GM21381 (cell line): ENCODE results near the gene DNAJC27.

Experiments used
- ATAC-seq: cut with Tn5 transposase; IDR thresholded peaks from one replicate; pipeline ENCODE4 v1.9.1; 2021; ENCODE audit warnings: mild to moderate bottlenecking, moderate library complexity; ENCODE audit not compliant: unreplicated experiment

The DNAJC27 gene

GRCh38 chr2:24909555-24910177, 62.1 kb downstream of the DNAJC27 start:
- no peak for ATAC-seq

DNA sequence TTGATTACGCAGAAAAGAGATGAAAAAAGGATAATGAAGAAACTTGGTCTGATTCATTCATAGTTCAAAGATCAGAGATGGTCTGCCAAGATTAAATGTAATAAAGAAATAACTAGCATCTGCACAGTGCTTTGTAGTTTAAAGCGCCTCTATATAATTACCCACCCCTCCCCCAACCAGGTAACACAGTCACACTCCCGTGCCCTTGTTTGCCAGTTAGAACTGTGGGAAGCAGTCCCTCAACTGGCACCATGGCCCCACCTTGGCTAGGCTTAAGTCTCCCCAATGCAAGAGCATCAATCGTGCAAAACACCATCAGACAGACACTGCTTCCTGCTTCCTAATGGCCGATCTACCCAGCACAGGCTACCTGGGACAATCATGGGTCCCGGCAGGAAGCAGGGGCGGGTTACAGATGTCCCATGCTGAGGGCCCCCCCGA, 63.3 kb downstream of the DNAJC27 start:
- no peak for ATAC-seq

GRCh38 chr2:24907116-24907515, 64.6 kb downstream of the DNAJC27 start:
- ATAC-seq, result no peak

- no peak for ATAC-seq
Observed at GRCh38 chr2:24906466-24906865, 65.3 kb downstream of the DNAJC27 start.

GRCh38 chr2:24903161-24904103, 68.3 kb downstream of the DNAJC27 start:
- no peak for ATAC-seq

DNA sequence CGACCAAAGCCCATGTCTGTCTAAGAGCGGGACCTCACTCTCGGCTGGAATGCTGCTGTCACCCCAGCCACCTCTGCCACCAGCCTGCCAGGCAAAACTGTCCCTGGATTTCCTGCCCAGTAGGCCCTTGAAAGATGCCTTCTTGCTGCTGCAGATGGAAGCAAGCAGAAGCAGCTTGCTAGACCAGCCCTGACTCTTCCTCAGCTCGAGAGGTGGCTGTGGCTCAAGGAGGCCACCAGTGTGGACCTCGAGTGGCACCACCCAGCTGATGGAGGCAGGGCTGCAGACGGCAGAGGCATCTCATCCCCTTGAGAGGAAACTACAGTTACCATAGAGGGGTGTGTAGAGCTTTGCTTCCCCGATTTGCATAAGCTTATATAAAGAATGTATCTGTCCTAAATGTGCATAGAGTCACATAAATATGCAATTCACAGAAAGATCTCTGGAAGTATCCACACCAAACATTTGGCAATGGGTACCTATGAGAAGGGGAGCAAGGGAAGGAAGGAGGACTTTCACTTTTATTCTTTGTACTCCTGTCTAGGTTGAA, 72.3 kb downstream of the DNAJC27 start:
- ATAC-seq, result no peak

DNA sequence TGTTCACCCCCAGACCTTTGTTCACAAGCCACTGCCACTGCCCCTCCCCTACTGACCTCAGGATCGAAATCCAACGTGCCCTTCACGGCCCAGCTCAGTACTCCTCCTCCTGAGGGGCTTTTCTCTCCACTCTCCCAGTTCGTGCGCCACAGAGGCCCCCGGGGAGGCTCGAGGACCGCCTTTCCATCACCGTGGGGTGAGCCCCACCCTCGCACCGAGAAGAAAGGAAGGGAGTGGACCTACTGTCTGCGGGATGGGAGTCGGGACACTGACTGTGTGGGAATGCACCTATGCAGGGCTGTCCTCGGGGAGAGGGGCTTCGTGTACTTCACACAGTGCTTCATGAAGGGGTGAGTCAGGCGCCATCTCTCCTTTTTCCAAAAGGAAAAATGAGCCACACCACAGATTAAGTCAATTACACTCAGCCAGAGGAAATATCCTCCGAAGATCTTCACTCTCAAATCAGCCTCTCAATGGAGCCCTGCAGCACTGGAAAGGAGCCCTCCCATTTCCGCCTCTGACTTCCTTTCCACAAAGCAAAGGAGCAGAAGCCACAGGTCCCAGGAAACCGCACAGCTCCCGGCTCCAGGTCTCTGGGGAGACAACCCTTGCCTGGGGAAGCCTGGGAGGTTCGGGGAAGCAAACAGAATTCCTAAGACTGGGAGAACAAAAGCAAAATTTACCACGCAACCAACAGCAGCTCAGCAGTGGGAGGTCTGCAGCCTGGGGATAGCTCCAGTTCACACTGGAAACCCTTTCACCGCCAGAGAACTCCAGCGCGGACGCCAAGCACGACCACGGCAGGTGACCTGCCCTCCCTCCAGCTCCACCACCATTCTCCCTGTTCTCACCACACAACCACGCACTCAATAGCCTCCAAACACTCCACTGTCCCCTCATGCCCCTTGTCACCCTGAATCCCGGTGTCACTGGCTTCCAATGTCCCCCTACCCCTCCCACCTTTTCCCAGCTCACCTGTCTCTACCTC, 73.3 kb downstream of the DNAJC27 start:
- ATAC-seq, result no peak

DNA sequence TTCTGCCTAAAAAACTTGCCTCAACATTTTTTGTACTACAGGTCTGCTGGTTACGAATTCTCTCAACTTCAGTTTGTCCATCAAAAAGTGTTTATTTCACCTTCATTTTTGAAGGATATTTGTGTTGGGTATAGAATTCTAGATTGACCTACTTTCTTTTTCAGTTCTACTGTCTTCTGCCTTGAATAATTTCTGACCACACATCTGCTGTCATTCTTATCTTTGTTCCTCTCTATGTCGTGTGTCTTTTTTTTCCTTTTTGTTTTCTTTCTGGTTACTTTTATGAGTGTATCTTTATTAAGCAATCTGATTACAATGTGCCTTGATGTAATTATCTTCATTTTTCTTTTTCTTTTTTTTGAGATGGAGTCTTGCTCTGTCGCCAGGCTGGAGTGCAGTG, 77.0 kb downstream of the DNAJC27 start:
- no peak for ATAC-seq

DNA sequence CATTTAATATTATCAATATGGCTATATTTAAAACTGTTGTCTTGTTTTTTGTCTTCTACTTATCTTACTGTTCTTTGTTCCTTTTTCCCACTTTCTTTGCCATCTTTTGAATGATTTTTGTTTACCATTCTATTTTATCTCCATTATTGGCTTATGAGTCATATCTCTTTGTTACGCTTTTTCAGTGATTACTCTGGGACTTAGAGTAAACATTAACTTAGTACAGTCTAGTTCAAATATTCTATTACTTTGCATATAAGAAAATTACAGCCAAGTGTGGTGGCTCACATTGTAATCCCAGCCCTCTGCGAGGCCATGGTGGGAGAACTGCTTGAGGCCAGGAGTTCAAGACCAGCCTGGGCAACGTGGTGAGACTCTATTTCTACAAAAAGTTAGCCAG, 77.8 kb downstream of the DNAJC27 start:
- no peak for ATAC-seq
